A204.1 (cell line): ENCODE measurements around the gene DGKI.

Experiments
- FAIRE-seq: peaks from 2 replicates; lab custom pipeline; 2012; peaks lifted over from hg19 to GRCh38; lab: Jason Lieb, UNC

DGKI gene

DNA sequence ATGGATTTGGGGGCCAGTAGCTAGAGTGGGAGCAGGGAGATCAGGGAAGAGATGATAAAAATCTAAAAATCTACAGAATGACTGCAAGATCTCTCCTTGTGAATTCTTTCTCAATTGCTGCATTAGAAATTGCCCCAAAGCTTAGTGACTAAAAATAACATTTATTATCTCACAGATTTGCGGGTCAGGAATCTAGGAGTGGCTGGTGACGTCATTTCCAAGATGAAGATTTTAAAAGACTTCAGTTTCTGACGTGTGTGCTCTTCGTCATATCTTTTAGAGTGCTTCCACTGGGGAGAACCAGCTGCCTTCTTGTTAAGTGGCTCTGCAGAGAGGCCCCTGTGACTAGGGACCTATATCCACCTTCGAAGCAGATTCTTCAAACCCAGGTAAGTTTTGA lies 112.6 kb downstream of the DGKI start:
- FAIRE-seq = no peak

DNA sequence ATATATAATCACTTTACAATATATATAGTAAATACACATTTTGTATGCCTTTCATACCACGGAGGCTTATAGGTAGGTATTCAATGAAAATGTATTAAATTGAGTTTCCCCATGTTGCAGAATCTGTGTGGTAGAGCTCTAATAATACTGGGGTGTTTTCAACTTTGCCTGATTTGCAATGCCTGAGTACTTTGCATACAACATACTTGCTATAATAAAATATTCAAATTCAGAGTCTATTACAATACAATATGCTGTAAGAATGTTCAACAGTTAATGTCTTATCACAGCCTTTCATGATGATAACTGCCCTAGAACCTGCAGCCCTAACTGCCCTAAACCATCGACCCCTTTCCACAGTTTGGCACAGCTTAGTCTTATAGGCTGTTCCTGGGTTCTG lies 114.6 kb downstream of the DGKI start:
- no peak for FAIRE-seq

DNA sequence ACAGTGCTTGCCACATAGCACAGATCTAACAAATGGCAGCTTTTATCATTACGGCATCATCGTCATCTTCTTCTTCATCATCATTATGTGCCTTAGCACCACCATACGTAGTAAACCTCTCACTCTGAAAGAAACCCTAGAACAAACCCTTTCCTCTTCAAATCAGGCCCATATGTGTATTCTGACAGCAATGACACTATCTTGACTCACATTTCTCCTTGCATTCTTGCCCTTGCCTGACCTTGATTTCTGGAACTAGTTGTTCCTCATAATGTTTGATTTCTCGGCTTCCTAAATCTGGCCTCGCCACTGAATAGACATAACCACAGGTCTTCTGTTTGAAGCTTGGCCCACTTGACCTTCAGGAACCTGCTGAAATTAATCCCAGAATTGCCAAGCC lies 115.3 kb downstream of the DGKI start:
- no peak for FAIRE-seq

DNA sequence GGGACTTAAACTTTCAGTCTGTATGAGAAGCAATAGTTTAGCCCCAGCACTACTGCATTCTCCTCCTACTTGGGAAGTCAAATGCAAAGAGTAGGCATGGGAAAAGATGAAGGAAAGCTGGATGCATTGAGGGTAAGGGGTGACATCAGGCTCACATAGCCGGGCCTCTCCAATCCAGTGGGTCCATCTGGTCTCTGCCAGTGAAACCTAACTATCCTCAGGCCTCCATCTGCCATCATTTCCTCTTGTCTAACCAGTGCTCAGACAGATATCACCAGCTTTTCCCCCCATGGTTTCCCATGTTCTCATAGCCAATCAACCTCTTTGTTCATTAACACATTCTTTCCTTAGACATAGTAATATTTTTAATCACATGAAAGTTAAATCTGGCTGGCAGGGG lies 118.3 kb downstream of the DGKI start:
- FAIRE-seq = no peak

GRCh38 chr7:137727413-137727812 lies 119.4 kb downstream of the DGKI start:
- FAIRE-seq = no peak

DNA sequence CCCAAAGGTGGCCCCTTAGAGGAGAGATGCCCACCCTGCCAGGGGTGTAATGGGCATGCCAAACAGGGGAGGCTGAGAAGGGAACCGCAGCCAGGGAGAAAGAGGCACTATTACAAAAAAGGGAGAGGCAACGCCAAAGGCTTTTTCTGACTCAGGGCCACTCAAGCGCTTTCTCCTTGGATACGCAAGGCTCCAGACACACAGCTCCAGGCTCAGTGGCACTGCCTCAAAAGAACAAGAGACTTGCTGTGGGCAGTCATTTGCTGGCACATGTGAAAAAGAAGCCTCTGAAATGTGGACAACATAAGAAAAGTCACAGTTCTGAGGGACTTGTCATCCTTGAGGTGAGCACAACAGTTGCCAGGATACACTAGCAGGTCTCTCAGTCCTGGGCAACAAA lies 128.4 kb downstream of the DGKI start:
- no peak for FAIRE-seq

GRCh38 chr7:137717811-137718271 lies 128.9 kb downstream of the DGKI start:
- FAIRE-seq = no peak

DNA sequence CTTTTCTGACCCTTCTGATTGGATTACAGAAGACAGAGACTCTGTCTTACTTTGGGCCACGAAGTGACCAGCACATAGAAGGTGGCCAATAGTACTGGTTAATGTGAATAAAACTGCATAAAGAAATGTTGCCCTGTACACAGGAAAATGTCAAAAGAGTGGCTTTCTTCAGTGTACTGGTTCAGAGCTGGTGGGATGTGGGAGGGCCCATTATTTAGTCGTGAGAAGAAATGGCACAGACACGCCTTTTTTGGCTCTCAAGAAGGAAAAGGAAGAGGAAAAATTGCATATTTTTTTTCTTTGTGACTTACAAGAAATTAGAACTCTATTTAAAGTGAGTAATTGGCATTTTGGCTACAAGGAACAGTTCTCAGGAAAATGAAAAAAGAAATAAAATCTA lies 129.7 kb downstream of the DGKI start:
- no peak for FAIRE-seq

GRCh38 chr7:137716061-137716460 lies 130.7 kb downstream of the DGKI start:
- FAIRE-seq = no peak

DNA sequence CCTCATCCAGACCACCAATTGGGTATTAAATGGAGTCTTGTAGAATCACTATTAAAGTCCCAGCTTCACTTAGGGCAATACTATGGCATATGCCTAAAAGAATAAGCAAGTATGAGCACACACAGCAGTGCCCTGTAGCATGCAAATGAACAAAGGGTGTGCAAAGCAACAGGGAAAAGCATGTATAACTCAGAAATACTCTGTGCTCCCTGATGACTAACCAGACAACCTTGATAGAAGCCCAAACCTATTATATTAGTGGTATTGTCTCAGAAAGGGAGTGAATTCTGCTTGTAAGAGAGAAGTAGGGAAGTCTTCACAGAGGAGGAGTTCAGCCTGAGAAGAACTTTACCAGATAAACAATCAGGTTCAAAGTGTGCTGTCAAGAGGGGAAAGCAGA lies 131.2 kb downstream of the DGKI start:
- FAIRE-seq = no peak

DNA sequence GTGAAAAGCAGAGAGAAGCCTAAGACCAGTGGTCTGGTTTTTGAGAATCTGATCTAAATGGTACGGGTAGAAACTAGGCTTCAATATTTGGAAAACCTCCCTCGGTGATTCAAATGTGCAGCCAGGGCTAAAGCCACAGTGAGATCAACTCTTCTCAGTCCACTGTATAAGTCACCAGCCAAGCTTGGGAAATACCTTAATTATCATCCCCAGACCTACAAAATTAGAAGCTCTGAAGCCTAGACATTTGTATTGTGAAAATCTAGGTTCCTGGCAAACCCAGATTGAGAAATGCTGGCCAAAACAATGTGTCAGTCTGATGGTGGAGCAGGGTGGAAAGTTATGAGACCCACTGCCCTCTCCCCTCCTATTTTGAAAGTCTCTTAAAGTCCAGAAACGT lies 131.7 kb downstream of the DGKI start:
- no peak for FAIRE-seq

DNA sequence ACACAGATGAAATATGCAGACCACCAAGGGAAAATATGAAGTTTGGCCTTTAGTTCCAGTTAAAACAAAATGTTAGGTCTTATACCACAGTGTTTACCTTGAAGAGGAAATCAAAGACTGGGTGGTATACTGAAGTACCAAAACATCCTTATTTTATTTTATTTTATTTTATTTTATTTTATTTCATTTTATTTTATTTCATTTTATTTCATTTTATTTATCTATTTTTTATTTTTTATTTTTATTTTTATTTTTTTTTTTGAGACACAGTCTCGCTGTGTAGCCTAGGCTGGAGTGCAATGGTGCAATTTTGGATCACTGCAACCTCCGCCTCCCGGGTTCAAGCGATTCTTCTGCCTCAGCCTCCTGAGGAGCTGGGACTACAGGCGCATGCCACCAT lies 140.4 kb downstream of the DGKI start:
- FAIRE-seq = peak; percentile 78

DNA sequence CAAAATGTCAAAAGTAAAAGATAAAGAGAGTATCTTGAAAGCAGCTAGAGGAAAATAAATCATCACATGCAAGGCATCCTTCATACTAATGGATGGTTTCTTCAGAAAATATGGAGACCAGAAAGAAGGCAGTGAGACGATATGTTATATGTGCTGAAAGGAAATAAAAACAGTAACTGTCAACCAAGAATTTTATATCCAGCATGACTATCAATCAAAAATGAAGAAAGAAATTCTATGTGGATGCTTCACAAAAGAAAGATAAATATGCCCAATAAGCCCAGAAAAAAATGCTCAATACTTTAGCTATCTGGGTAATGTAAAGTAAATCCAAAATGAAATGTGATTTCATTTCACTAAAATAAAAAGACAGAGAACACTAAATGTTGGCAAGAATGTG lies 142.1 kb downstream of the DGKI start:
- FAIRE-seq = no peak

- no peak for FAIRE-seq
These were observed 143.3 kb downstream of the DGKI start for GRCh38 chr7:137703291-137704010.

DNA sequence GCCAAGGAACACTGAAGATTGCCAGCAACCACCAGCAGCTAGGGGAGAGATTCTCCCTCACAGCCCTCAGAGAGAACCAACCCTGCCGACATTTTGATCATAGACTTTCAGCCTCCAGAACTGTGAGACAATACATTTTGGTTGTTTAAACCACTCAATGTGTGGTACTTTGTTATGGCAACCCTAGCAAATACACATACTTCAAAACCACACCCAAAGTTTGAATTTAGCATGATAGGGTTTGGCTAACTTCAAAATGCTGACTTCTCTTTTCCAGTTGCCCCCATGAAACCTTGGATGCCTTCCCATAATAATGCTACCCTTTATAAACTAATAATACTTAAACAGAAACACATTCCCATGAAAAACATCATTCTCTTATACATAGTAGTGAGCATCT lies 149.8 kb downstream of the DGKI start:
- FAIRE-seq = no peak

- FAIRE-seq = no peak
These were observed 150.4 kb downstream of the DGKI start for GRCh38 chr7:137696376-137696775.

GRCh38 chr7:137695942-137696341 lies 150.8 kb downstream of the DGKI start:
- no peak for FAIRE-seq

- no peak for FAIRE-seq
These were observed 151.3 kb downstream of the DGKI start for GRCh38 chr7:137695494-137695893.

DNA sequence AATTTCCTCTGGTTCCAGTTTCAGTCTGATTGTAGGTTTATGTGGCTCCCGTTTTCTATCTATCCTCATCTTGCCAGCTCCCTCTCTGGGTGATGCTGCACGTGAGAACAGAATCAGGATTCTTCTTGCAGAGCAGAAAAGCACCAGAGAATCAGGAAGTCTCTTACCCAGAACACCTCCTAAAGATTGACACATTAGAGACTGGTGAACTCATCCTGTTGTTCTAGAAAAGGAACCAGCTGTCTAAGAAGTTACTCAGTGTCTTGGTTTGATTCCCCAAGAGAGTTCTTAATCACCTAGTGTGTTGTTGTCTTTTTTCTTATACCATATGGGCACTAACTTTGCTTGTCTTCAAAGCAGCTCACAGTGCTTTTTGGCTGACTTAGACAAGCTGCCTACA lies 152.4 kb downstream of the DGKI start:
- FAIRE-seq = no peak

- FAIRE-seq = no peak
These were observed 154.4 kb downstream of the DGKI start for GRCh38 chr7:137692399-137692798.

- no peak for FAIRE-seq
These were observed 155.2 kb downstream of the DGKI start for GRCh38 chr7:137691566-137691965.

- no peak for FAIRE-seq
These were observed 156.1 kb downstream of the DGKI start for GRCh38 chr7:137690635-137691034.

DNA sequence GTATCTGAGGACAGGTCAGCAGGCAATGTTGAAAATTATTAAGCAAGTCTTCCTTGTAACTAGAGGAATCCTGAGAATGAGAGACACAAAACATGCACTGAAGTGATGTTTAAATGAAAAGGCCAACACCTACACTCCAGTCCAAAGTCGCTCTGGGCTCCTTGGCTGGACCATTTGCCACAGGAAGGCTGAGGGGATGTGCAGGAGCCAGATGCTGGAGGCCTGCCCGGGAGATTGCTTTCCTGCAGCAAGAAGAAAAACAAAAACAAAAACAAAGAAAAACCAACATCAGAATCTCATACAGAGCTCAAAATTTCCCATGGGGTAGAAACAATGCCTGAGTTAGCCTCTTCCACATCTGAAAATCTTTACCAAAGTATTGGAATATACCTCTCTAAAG lies 157.0 kb downstream of the DGKI start:
- no peak for FAIRE-seq

- FAIRE-seq = no peak
These were observed 159.1 kb downstream of the DGKI start for GRCh38 chr7:137687556-137688265.
